ENCODE data around the gene LANCL3. TPM values are rescaled to one million over a fixed set of nuclear protein-coding genes. Genes with fewer than 3 reads are reported as not detected.
A peak's percentile ranks its signal among the peaks of the same experiment; 100 is the strongest.

The LANCL3 gene
- total RNA-seq, 1 experiment from 2014 or later = not detected

- no peaks in the 10 kb centered on the region for H3K36me3 Mint-ChIP-seq (ENCODE audit: insufficient read depth, unreplicated experiment)
- ChIA-PET POLR2A (no interaction called here), CTCF (no interaction called here)
- no TSS peak for BruUV-seq (replicated peaks)
- no peaks in the 10 kb centered on the region for H3K27me3 ChIP-seq (replicated peaks; ENCODE audit: control insufficient read depth, insufficient read depth, low read length)
- intact Hi-C loops (cut with micrococcal nuclease; ENCODE audit: unreplicated experiment) = no loop called here
- peaks cover 12% of the 10 kb centered on the region for H3K4me1 Mint-ChIP-seq (ENCODE audit: low read depth, unreplicated experiment)
- DNase-seq = no peak
- no peaks in the 10 kb centered on the region for H3K27me3 Mint-ChIP-seq (ENCODE audit: insufficient read depth, unreplicated experiment)
- no peak overlapping the region for H3K4me3 Mint-ChIP-seq (ENCODE audit: unreplicated experiment)
- no peaks in the 10 kb centered on the region for H3K9me3 Mint-ChIP-seq (ENCODE audit: unreplicated experiment)
- H3K4me1 ChIP-seq = no peaks in the 10 kb centered on the region
- no peaks in the 10 kb centered on the region for H3K9me3 ChIP-seq
- H3K27ac Mint-ChIP-seq (ENCODE audit: unreplicated experiment) = no peak overlapping the region
- H3K4me3 ChIP-seq (ENCODE audit: low read depth, low read length) = no peak overlapping the region
- no peak for TF ChIP-seq CTCF (IDR thresholded peaks at IDR 0.05; ENCODE audit: insufficient read depth in 1 of 2, low read depth in 1 of 2, low read length in 1 of 2, severe bottlenecking in 1 of 2, unreplicated experiment in 1 of 2)
- H3K36me3 ChIP-seq (ENCODE audit: control insufficient read depth, insufficient read depth, low read length) = no peaks in the 10 kb centered on the region
Observed at GRCh38 chrX:37679230-37679629, 107.8 kb downstream of the LANCL3 start.

GRCh38 chrX:37679888-37680287 lies 108.4 kb downstream of the LANCL3 start:
- ChIA-PET CTCF (no interaction called here), POLR2A (interaction anchor here (0.6 kb wide), 1 partner anchor 48 kb away, joined by 6 read pairs; no protein-coding TSS in a partner anchor)
- no peaks in the 10 kb centered on the region for H3K4me1 ChIP-seq
- no peak overlapping the region for H3K4me3 ChIP-seq (ENCODE audit: low read depth, low read length)
- Mint-ChIP-seq H3K4me1 (ENCODE audit: low read depth, unreplicated experiment) (peaks cover 12% of the 10 kb centered on the region), H3K27me3 (ENCODE audit: insufficient read depth, unreplicated experiment) (no peaks in the 10 kb centered on the region), H3K4me3 (ENCODE audit: unreplicated experiment) (no peak overlapping the region), H3K27ac (ENCODE audit: unreplicated experiment) (no peak overlapping the region), H3K9me3 (ENCODE audit: unreplicated experiment) (no peaks in the 10 kb centered on the region), H3K36me3 (ENCODE audit: insufficient read depth, unreplicated experiment) (no peaks in the 10 kb centered on the region)
- H3K36me3 ChIP-seq (ENCODE audit: control insufficient read depth, insufficient read depth, low read length) = no peaks in the 10 kb centered on the region
- intact Hi-C loops (cut with micrococcal nuclease; ENCODE audit: unreplicated experiment) = no loop called here
- DNase-seq = no peak
- H3K9me3 ChIP-seq = no peaks in the 10 kb centered on the region
- TF ChIP-seq CTCF (IDR thresholded peaks at IDR 0.05; ENCODE audit: insufficient read depth in 1 of 2, low read depth in 1 of 2, low read length in 1 of 2, severe bottlenecking in 1 of 2, unreplicated experiment in 1 of 2) = no peak
- H3K27me3 ChIP-seq (replicated peaks; ENCODE audit: control insufficient read depth, insufficient read depth, low read length) = no peaks in the 10 kb centered on the region
- BruUV-seq (replicated peaks) = no TSS peak

- intact Hi-C loops (cut with micrococcal nuclease; ENCODE audit: unreplicated experiment) = no loop called here
- H3K9me3 Mint-ChIP-seq (ENCODE audit: unreplicated experiment) = no peaks in the 10 kb centered on the region
Observed at GRCh38 chrX:37684426-37684825, 113.0 kb downstream of the LANCL3 start.

More at GRCh38 chrX:37684426-37684825, 113.0 kb downstream of the LANCL3 start:
- Histone ChIP-seq H3K4me1 (no peaks in the 10 kb centered on the region), H3K9me3 (no peaks in the 10 kb centered on the region), H3K36me3 (ENCODE audit: control insufficient read depth, insufficient read depth, low read length) (no peaks in the 10 kb centered on the region), H3K27me3 (replicated peaks; ENCODE audit: control insufficient read depth, insufficient read depth, low read length) (no peaks in the 10 kb centered on the region), H3K4me3 (ENCODE audit: low read depth, low read length) (no peak overlapping the region)
- no peak overlapping the region for H3K27ac Mint-ChIP-seq (ENCODE audit: unreplicated experiment)
- peaks cover 6% of the 10 kb centered on the region for H3K4me1 Mint-ChIP-seq (ENCODE audit: low read depth, unreplicated experiment)
- no peaks in the 10 kb centered on the region for H3K36me3 Mint-ChIP-seq (ENCODE audit: insufficient read depth, unreplicated experiment)
- no peak for TF ChIP-seq CTCF (IDR thresholded peaks at IDR 0.05; ENCODE audit: insufficient read depth in 1 of 2, low read depth in 1 of 2, low read length in 1 of 2, severe bottlenecking in 1 of 2, unreplicated experiment in 1 of 2)
- ChIA-PET POLR2A (no interaction called here), CTCF (no interaction called here)
- no TSS peak for BruUV-seq (replicated peaks)
- no peaks in the 10 kb centered on the region for H3K27me3 Mint-ChIP-seq (ENCODE audit: insufficient read depth, unreplicated experiment)
- peak overlapping the region; percentile 77 for H3K4me3 Mint-ChIP-seq (ENCODE audit: unreplicated experiment)
- DNase-seq = no peak

Data from Caco-2 (cell line).